K562 (cell line): ENCODE measurements around the gene KRT8. TPM values are rescaled to one million over a fixed set of nuclear protein-coding genes. Genes with fewer than 3 reads are reported as not detected.

Experiments
- BMI1 ChIP-seq: fragments of 150-350 bp; IDR thresholded peaks from 2 replicates; pipeline ENCODE4 v1.6.1; 2014; ENCODE audit warnings: low read length
- CHD2 ChIP-seq: IDR thresholded peaks from 2 replicates; pipeline ENCODE4 v1.6.1; 2011; ENCODE audit warnings: low read depth, low read length
- E2F5 ChIP-seq: sonication (generic); formaldehyde crosslinking; IDR thresholded peaks from 2 replicates; pipeline ENCODE4 v1.8.0; 2022; ENCODE audit warnings: mild to moderate bottlenecking, missing genetic modification reagents
- ETV1 ChIP-seq: fragments of 450-650 bp; conservative IDR thresholded peaks from 2 replicates; pipeline ENCODE4 v1.6.1; 2016; ENCODE audit warnings: missing genetic modification characterization, control low read depth, low read depth, missing compliant biosample characterization
- FOXA1 ChIP-seq: fragments of 450-650 bp; IDR thresholded peaks from 2 replicates; pipeline ENCODE4 v1.6.1; 2016; ENCODE audit warnings: mild to moderate bottlenecking, borderline replicate concordance
- FOXP4 ChIP-seq: sonication (generic); formaldehyde crosslinking; IDR thresholded peaks from 2 replicates; pipeline ENCODE4 v1.8.0; 2022; ENCODE audit warnings: mild to moderate bottlenecking, missing genetic modification reagents, borderline replicate concordance
- KDM2B ChIP-seq: fragments of 250-450 bp; sonication (Bioruptor Pico); IDR thresholded peaks from 2 replicates; pipeline ENCODE4 v1.8.0; 2021; ENCODE audit warnings: mild to moderate bottlenecking, moderate library complexity
- MAZ ChIP-seq, 2 experiments: fragments of 450-650 bp in 1 of 2; sonication (generic) in 1 of 2; formaldehyde crosslinking; IDR thresholded peaks in 1 of 2; conservative IDR thresholded peaks in 1 of 2; 2 replicates each; pipeline versions ENCODE4 v1.4.0 to v1.5.0; 2020; ENCODE audit warnings: mild to moderate bottlenecking in 1 of 2, missing genetic modification reagents in 1 of 2
- MTF1 ChIP-seq: fragments of 250-450 bp; sonication (Bioruptor Pico); IDR thresholded peaks from 2 replicates; pipeline ENCODE4 v1.9.0; 2021; ENCODE audit warnings: moderate library complexity, mild to moderate bottlenecking, inconsistent platforms, borderline replicate concordance
- NEUROD1 ChIP-seq: fragments of 150-350 bp; IDR thresholded peaks from 2 replicates; pipeline ENCODE4 v1.6.1; 2014; ENCODE audit warnings: borderline replicate concordance, low read length, low read depth; ENCODE audit not compliant: partially characterized antibody
- NFXL1 ChIP-seq: fragments of 450-650 bp; formaldehyde crosslinking; IDR thresholded peaks from 2 replicates; pipeline ENCODE4 v1.4.0; 2021; ENCODE audit warnings: mild to moderate bottlenecking
- PHTF2 ChIP-seq: fragments of 250-450 bp; sonication (Bioruptor Pico); IDR thresholded peaks from 2 replicates; pipeline ENCODE4 v1.5.0; 2021; ENCODE audit warnings: mild to moderate bottlenecking
- PML ChIP-seq: IDR thresholded peaks from 2 replicates; pipeline ENCODE4 v1.6.1; 2012; ENCODE audit warnings: low read length, inconsistent platforms
- RFX5 ChIP-seq: IDR thresholded peaks from 2 replicates; pipeline ENCODE4 v1.6.1; 2011; ENCODE audit warnings: low read depth, mild to moderate bottlenecking, improper control_type of control experiment, low read length
- TEAD1 ChIP-seq, 2 experiments: fragments of 450-650 bp in 1 of 2; sonication (generic) in 1 of 2; formaldehyde crosslinking; IDR thresholded peaks; 2 replicates each; pipeline versions ENCODE4 v1.4.0 to v1.8.0; 2020 to 2022; ENCODE audit warnings: mild to moderate bottlenecking in 2 of 2, missing genetic modification reagents in 1 of 2
- WHSC1 ChIP-seq: IDR thresholded peaks from one replicate; pipeline ENCODE4 v1.6.1; 2012; ENCODE audit warnings: low read length, control low read depth, inconsistent platforms
- XRCC5 ChIP-seq: fragments of 200-400 bp; formaldehyde crosslinking; IDR thresholded peaks from 2 replicates; pipeline ENCODE4 v1.6.1; 2017; ENCODE audit warnings: low read depth, mild to moderate bottlenecking, low read length
- ZNF143 ChIP-seq: sonication (generic); formaldehyde crosslinking; IDR thresholded peaks from 2 replicates; pipeline ENCODE4 v1.9.0; 2022; ENCODE audit warnings: mild to moderate bottlenecking, missing genetic modification reagents
- ZNF253 ChIP-seq: fragments of 250-450 bp; sonication (Bioruptor Pico); conservative IDR thresholded peaks from 2 replicates; pipeline ENCODE4 v1.6.1; 2021; ENCODE audit warnings: mild to moderate bottlenecking
- polyA plus RNA-seq, 8 experiments: library from polyadenylated mRNA; depleted of rRNA in 4 of 8; stranded (reverse) in 5 of 8; unstranded in 3 of 8; fragments of >200 nt; fragmentation: Nextera tagmentation in 2 of 8; fragmentation: Illumina TruSeq in 1 of 8; extraction: Ambion mirVana in 2 of 8; extraction: Trizol in 1 of 8; gene quantifications; 2 replicates each; pipeline versions ENCODE4 v1.2.1 to v1.2.3, GENCODE V29; 2011 to 2014; ENCODE audit warnings: inconsistent platforms in 1 of 8, missing spikeins in 1 of 8
- total RNA-seq, 7 experiments: library from RNA; depleted of rRNA in 6 of 7; stranded (reverse); fragments of >200 nt in 6 of 7; fragmentation: Illumina TruSeq in 2 of 7; extraction: Trizol in 2 of 7; gene quantifications; 2 replicates each; pipeline versions ENCODE4 v1.2.1 to v1.2.3, GENCODE V29; 2011 to 2021; ENCODE audit warnings: low replicate concordance in 1 of 7
- TF ChIP-seq, protein P1 (sequence below): sonication (generic); formaldehyde crosslinking; IDR thresholded peaks from 2 replicates; pipeline ENCODE4 v1.8.1; 2022; ENCODE audit warnings: missing genetic modification reagents
- TF ChIP-seq, protein P2 (sequence below): sonication (generic); formaldehyde crosslinking; IDR thresholded peaks from 2 replicates; pipeline ENCODE4 v1.8.1; 2023; ENCODE audit warnings: mild to moderate bottlenecking, missing genetic modification reagents

Gene KRT8
- total and polyA plus RNA-seq, 9 of the 15 experiments (the other 6 are each of a cell fraction or from before 2014, with no cell fraction given) = 41.5 to 661 (median 260) TPM

DNA sequence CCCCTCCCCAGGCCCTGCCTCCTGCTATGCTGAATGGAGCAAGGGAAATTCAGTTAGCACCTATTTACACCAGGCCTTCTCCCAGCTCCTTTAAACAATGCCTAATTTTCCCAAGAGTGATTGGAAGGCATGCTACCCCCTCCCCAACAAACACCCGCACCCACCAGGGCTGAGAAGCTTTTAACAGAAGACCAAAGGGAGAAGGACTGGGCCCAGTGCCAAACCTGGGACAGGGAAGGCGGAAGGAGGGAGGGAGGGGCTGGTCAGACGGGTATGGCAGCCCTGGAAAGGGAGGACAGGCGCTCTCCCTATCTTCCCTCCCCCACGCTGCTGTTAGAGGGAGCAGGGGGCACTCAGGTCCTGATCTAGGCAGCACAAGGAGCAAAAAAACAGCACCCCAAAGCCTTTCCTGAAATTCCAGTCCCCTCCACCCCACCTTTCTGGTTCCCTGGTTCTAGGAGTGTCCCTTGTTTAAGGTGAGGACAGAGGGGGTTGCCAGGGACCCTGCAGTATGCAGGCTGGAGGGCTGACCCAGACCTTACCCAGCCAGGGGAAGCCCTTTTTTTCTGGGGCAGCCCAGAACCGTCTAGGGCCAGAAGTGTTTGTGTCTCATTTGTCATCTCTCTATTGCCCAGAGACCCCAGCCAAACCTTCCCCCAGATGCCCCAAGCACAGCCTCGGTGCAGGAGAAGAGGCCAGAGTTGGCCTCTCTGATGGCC is 2.4 kb upstream of the KRT8 start (continued):
- TF ChIP-seq, protein P1, sequence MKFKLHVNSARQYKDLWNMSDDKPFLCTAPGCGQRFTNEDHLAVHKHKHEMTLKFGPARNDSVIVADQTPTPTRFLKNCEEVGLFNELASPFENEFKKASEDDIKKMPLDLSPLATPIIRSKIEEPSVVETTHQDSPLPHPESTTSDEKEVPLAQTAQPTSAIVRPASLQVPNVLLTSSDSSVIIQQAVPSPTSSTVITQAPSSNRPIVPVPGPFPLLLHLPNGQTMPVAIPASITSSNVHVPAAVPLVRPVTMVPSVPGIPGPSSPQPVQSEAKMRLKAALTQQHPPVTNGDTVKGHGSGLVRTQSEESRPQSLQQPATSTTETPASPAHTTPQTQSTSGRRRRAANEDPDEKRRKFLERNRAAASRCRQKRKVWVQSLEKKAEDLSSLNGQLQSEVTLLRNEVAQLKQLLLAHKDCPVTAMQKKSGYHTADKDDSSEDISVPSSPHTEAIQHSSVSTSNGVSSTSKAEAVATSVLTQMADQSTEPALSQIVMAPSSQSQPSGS (CRISPR knock-in tag) = no peak
- TF ChIP-seq ZNF143 (no peak), ZNF253 (CRISPR knock-in tag) (no peak), RFX5 (no peak), KDM2B (no peak), MTF1 (CRISPR knock-in tag) (no peak), TEAD1 (CRISPR knock-in tag; IDR thresholded peaks at IDR 0.05) (0 out of 4 replicates have a peak, but pooled peaks of 1 of the 2 experiments have one; percentile 34), BMI1 (no peak), WHSC1 (no peak), NEUROD1 (no peak), CHD2 (no peak), PML (no peak), XRCC5 (no peak), ETV1 (tag) (peak; percentile 70; the same call in 1 of the 2 replicates), E2F5 (CRISPR knock-in tag) (no peak), FOXP4 (no peak), MAZ (CRISPR knock-in tag; conservative IDR thresholded peaks at IDR 0.05 in 1 of 2, IDR thresholded peaks at IDR 0.05 in 1 of 2) (peak in 1 of 2 experiments; percentile 67; a peak in 3 of 4 replicates), PHTF2 (CRISPR knock-in tag) (no peak), NFXL1 (no peak), FOXA1 (no peak)
- TF ChIP-seq, protein P2, sequence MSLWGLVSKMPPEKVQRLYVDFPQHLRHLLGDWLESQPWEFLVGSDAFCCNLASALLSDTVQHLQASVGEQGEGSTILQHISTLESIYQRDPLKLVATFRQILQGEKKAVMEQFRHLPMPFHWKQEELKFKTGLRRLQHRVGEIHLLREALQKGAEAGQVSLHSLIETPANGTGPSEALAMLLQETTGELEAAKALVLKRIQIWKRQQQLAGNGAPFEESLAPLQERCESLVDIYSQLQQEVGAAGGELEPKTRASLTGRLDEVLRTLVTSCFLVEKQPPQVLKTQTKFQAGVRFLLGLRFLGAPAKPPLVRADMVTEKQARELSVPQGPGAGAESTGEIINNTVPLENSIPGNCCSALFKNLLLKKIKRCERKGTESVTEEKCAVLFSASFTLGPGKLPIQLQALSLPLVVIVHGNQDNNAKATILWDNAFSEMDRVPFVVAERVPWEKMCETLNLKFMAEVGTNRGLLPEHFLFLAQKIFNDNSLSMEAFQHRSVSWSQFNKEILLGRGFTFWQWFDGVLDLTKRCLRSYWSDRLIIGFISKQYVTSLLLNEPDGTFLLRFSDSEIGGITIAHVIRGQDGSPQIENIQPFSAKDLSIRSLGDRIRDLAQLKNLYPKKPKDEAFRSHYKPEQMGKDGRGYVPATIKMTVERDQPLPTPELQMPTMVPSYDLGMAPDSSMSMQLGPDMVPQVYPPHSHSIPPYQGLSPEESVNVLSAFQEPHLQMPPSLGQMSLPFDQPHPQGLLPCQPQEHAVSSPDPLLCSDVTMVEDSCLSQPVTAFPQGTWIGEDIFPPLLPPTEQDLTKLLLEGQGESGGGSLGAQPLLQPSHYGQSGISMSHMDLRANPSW (CRISPR knock-in tag) = no peak
